Measurements from ENCODE around the gene EXOC6B.
A peak's percentile ranks its signal among the peaks of the same experiment; 100 is the strongest.

DNA sequence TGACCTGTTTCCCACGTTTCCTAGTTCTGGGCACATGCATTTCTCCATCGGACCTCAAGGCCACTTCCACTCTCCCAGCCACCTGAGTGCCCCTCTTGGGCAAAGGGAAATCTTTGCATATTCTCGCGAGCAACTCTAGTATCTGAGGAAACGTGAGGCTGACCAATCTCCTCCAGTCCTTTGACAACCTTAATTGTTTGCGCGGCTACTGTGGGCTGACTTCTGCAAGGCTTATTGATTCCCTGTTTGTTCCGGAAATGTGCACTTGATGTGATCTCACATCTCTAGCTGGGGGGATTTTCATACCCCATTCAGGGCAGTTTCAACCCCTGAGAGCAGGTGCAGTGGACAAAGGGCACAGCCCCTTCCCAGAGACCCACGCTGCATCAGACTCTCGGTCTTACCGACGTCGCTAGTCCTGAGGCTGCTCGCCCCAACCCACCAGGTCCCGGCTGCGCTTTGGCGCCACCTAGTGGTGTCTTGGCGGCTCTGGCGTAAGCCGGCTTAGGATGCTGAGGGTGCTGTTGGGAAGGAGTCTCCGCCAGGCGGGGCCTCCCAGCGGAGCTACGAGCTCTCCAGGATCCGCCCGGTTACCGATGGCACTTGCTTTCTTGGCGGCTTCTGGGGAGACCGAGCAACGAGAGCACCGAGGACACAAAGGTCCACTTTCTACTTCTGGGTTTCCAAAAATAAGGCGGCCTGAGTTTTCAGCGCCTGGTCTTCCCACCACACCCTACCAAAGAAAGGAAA, 36.6 kb upstream of the EXOC6B start:
- TF ChIP-seq, protein P1, sequence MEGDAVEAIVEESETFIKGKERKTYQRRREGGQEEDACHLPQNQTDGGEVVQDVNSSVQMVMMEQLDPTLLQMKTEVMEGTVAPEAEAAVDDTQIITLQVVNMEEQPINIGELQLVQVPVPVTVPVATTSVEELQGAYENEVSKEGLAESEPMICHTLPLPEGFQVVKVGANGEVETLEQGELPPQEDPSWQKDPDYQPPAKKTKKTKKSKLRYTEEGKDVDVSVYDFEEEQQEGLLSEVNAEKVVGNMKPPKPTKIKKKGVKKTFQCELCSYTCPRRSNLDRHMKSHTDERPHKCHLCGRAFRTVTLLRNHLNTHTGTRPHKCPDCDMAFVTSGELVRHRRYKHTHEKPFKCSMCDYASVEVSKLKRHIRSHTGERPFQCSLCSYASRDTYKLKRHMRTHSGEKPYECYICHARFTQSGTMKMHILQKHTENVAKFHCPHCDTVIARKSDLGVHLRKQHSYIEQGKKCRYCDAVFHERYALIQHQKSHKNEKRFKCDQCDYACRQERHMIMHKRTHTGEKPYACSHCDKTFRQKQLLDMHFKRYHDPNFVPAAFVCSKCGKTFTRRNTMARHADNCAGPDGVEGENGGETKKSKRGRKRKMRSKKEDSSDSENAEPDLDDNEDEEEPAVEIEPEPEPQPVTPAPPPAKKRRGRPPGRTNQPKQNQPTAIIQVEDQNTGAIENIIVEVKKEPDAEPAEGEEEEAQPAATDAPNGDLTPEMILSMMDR (IDR thresholded peaks at IDR 0.05): peak; percentile 94 to 98
- TF ChIP-seq POLR2AphosphoS5 (IDR thresholded peaks at IDR 0.05): no peak

Measured in suprapubic skin (tissue), 3 donors.